GM21619 (cell line): ENCODE results near the gene PRSS48.
"Not testable (repeated sequence)": the region's sequence is repeated elsewhere in the genome, so short reads cannot be mapped to it uniquely, and the experiment has no call there.

ENCODE experiments used
- ATAC-seq: cut with Tn5 transposase; IDR thresholded peaks from one replicate; pipeline ENCODE4 v1.9.1; 2021; ENCODE audit not compliant: unreplicated experiment

Gene PRSS48

DNA sequence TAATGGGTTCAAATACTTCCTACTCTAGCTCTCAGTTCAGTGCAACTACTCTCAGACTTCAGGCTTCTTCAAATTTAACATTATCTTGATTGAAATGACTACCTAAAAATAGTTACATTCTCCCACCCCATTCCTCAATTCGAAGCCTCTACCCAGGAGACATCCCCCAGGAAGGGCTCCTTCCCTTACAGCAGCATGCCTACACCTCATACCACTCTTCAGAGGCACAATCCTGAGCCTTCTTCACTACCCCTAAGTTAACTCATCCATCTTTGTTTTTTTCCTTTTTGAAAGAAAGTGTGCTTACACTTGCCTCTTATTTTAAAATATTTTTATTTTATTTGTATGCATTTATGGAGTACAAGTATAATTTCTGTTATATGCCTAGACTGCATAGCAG is 17.2 kb upstream of the PRSS48 start:
- no peak for ATAC-seq

DNA sequence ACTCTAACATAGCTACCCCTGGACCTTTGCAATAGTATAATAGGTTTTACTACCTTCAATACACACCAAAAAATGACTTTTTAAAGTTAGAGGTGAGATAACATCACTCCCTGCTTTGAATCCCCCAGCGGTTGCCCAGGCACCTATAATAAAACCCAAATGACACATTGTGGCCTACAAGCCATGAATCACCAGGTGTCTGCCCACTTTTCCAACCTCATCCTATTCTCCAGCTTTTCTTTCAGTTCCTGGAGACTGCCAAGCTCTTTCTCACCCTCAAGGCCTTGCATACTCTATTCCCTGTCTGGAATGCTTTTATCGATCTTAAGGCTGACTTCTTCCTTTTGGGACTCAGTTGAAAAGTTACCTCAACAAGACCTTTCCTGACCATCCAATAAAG is 16.4 kb upstream of the PRSS48 start:
- no peak for ATAC-seq

DNA sequence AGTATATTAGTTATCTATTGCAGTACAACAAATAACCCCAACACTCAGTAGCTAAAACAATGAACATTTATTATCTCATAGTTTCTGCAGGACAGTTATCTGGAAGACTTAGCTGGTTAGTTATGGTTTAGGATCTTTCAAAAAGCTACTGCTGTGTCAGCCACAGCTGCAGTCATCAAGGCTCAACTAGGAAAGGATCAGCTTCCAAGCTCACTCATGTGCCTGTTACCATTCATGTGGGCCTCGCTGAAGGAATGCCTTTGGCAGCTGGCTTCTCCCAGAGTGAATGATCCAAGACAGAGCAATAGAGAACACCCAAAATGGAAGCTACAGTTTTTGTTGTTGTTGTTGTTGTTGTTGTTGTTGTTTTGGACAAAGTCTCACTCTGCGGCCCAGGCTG is 13.5 kb upstream of the PRSS48 start:
- ATAC-seq = no peak

DNA sequence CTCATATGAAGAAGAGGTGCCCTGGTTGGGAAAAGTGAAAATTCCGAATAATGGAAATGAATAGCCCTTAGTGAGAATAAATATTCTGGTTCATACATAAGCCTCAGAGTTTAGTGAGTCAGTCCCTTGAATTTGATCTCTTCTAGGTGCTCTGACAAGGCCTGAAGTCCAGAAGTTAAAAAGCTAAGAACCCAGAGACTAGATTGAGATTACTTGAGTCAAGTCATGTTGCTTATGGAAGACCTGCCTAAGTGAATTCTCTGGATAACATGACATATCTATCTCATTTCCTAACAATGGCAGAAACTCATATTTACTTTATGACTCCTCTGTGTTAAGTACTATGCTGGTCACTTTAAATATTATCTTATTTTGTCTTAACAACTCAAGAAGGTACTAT is 10.5 kb upstream of the PRSS48 start:
- no peak for ATAC-seq

DNA sequence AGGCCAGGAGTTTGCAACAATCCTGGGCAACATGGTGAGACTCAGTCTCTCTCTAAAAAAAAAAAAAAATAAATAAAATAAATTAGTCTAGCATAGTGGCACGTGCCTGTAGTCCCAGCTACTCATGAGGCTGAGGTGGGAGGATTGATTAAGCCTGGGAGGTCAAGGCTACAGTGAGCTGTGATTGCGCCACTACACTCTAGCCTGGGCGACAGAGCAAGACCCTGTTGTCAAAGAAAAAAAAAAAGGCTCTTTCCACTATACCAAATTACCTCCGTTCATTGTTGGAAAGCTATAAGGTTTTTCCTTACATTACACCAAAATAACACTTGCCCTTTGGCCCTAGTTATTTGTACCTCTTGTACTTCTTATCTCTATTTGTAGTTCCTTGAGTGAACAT is 9.9 kb upstream of the PRSS48 start:
- no peak for ATAC-seq

DNA sequence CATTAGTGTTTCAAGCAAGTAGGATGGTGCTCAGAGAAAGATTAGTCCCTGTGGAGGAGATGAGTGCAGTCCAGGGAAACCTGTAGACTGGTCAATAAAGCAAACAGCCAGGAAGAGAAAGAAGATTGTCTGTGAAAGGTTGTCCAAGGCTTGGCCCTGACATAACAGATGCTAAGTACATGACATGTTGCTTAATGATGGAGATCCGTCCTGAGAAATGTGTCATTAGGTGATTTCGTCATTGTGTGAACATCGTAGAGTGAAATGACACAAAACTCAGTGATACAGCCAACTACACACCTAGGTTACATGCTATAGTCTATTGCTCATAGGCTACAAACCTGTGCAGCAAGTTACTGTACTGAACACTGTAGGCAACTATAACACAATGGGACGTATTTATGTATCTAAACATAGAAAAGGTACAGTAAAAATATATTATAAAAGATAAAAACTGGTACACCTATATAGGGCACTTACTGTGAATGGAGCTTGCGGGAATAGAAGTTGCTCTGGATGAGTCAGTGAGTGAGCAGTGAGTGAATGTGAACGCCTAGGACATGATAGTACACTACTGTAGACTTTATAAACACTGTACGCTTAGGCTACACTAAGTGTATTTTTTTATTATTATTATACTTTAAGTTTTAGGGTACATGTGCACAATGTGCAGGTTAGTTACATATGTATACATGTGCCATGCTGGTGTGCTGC is 9.0 kb upstream of the PRSS48 start:
- ATAC-seq = no peak

DNA sequence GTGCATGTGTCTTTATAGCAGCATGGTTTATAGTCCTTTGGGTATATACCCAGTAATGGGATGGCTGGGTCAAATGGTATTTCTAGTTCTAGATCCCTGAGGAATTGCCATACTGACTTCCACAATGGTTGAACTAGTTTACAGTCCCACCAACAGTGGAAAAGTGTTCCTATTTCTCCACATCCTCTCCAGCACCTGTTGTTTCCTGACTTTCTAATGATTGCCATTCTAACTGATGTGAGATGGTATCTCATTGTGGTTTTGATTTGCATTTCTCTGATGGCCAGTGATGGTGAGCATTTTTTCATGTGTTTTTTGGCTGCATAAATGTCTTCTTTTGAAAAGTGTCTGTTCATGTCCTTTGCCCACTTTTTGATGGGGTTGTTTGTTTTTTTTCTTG is 8.1 kb upstream of the PRSS48 start:
- not testable (repeated sequence) for ATAC-seq

DNA sequence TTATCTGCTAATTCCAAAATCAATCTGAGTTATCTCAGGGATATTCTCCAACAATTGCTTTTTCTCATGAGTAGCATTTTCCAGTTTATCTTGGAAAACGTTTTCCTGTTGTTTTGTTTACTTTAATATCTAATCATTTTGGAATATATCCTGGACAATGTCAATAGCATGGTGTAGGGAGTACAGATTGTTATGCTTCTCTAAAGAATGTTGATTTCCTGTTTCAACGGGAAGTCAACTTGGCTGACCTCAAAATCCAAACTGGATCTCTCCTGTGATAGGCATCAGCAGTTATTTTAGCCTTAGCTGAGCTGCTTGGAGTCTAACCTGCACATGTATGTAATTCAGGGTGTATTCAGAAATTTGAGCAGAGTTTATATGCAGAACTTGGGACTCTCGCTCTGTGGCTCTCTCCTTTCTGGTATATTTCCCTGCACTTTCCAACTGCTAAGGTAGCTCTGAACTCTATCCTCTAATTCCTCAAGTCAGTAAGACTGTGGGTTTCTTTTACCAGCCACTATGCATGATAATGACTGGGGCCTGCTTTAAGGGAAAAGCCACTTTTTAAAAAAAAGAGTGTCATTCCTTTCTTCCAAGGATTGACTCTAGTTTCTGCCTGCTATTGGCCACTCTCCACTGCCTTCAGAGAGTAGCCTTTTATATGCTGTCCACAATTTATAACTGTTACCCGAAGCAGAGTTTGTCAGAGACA is 7.7 kb downstream of the PRSS48 start:
- no peak for ATAC-seq

DNA sequence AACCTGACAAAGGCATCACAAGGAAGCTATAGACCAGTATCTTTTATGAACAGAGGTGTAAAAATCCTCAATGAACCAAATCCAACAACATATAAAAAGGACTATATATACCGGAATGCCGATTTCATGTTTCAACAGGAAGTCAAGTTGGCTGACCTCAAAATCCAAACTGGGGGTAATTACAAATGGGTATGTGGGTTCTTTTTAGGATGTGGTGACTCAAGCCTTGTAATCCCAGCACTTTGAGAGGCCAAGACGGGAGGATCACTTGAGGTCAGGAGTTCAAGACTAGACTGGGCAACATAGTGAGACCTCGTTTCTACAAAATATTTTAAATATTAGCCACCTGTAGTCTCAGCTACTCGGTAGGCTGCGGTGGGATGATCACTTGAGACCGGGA is 10.4 kb downstream of the PRSS48 start:
- ATAC-seq = no peak

DNA sequence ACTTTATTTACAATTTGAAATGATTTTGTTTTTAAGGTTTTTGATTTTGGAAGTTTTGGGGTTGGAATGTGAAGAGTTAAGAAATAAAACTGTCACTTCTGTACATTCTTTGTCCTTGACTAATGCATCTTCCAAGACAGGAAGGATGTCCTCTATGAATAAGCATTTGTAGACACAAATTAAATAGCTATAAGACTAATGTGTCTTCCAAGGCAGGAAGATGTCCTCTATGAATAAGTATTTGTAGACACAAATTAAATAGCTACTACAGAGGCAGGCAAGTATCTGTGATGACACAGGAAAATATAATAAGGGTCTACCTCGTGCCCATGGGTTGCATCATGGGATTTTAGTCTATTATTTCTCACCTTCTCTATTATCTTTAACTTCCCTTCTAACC is 14.5 kb downstream of the PRSS48 start:
- no peak for ATAC-seq

DNA sequence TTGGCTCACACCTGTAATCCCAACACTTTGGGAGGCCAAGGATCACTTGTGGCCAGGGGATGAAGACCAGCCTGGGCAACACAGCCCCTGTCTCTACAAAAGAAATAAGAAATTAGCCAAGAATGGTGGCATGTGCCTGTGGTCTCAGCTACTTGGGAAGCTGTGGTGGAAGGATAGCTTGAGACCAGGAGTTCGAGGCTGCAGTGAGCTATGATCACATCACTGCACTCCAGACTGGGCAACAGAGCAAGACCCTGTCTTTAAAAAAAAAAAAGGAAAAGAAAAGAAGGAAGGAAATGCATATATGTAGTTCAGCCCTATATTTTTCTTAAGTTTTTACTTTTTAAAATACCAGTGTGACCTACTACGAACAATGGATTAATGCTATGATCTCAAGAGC is 15.1 kb downstream of the PRSS48 start:
- no peak for ATAC-seq

DNA sequence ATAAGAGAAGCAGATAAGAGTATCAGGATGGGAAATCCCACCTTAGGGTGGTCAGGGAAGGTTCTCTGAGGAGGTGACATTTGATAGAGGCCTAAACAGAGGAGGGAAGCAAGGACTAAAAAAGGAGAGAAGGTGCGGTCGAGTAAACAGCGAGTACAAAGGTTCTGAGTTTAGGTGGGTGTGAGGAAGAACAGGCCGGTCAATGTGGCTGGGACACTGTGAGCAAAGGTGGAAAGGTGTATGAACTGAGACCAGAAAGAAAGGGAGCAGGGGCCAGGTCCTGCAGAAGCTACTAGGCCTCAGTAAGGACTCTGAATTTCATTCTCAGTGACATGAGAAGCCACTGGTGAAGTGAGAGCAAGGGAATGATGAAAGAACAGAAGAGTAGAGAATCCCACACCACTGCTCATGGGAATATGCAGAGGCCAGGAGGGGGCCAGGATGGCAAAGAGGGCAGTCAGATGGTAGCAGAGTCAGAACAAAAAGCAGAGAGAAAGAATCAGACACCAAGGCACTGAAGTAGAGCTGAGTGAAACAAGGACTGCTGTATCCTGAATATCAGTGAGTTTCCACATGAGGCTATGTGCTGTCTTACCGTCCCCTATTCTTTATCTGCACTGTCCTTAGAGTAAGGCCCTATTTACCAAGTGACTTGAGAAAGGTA is 18.0 kb downstream of the PRSS48 start:
- no peak for ATAC-seq

DNA sequence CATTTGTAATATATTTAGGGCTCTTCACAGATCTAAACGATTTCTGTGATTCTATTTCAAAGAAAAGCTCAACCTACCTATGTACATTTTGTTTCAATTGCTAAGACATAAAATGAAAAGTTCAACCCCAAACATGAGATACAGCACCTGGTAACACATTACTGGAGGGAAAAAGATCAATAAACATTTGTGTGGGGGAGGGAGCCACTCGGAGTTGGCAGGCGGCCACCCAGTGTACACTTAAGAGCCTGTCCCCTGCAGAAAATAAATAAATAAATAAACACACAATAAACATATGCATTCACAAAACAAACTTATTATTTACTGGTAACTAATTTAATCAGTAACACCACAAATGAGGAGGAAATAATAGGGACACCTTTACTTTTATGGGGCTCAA is 19.3 kb downstream of the PRSS48 start:
- no peak for ATAC-seq

DNA sequence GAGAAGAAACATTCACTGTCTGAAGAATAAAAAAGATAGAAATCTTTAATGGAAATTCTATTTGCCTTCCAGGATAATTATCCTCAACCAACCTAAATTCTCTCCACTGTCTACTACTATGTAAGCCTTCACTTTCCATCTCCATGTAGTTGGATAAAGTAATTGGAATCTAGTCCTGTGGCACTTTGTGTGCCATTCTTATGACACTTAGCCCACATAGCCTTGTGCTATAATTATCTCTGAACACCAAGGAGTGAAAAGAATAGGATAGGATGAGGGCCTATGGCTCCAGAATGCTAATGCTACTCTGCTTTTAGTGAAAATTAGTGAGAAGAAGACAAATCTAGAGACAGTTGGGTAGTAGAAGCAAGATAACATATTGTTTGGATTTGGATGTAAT is 20.2 kb downstream of the PRSS48 start:
- no peak for ATAC-seq

DNA sequence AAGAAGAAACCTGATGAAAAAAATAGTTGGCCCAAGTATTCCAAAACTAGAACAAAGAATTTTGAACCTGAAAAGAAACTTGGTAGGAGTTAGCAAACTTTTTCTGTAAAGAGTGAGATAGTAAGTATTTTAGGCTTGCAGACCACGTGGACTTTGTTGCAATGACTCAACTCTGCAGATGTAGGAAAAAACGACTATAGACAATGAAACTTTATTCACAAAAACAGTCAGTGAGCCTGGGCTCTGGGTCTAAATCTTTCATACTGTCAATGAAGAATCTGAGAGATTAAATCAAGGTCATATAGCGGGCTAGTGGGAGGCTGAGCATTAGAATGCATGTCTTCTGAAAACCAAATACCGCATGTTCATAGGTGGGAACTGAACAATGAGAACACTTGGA is 25.5 kb downstream of the PRSS48 start:
- ATAC-seq = no peak

DNA sequence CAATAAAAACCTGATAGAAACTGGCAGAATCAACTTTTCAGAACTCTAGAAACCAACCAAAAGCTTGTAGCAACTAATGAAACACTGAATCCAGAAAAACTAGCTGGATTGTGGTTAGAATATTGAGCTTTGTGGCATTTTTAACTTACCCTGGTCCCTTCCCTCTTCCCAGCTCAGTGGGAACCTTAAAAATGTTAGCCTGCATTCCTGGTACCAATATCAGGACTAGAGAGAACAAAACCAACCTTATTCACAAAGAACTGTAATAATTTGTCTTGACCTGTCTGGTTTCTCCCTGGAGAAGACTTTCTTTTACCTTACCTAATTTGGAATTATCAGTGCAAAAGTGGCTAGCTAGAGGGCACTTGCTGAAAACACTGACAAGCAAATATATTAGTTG is 27.3 kb downstream of the PRSS48 start:
- ATAC-seq = no peak

DNA sequence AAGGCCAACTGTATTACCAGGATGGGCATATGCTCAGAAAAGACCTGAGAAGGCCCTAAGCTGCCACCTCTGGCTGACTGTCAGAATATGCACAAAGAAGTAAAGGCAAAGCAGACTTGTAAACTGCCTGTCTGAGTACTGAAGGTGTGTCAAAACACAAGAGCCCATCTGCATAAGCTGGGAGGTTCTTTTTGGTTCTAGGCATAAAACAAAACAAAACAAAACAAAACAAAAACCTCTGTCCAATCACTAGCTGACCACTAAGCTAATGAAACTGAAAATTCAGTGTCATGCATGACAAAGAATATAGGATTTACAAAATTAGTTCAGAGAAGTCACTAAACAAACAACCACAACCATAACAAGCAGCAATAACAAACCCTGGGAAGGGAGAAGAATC is 27.8 kb downstream of the PRSS48 start:
- peak; percentile 93 for ATAC-seq

DNA sequence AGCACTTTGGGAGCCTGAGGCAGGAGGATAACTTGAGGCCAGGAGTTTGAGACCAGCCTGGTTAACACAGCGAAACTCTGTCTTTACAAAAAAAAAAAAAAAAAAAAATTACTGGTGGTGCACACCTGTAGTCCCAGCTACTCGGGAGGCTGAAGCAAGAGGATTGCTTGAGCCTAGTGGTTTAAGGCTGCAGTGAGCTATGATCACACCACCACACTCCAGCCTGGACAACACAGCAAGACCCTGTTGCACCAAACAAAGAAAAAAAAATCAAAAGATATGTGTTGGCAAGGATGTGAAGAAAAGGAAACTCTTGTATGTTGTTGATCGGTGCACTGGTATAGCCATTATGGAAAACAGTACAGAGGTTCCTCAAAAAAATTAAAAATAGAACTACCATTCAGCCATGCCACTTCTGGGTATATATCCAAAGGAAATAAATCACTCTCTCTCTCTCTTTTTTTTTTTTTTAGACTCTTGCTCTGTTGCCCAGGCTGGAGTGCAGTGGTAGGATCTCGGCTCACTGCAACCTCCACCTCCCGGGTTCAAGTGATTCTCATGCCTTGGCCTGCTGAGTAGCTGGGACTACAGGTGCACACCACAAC is 33.3 kb downstream of the PRSS48 start:
- no peak for ATAC-seq

DNA sequence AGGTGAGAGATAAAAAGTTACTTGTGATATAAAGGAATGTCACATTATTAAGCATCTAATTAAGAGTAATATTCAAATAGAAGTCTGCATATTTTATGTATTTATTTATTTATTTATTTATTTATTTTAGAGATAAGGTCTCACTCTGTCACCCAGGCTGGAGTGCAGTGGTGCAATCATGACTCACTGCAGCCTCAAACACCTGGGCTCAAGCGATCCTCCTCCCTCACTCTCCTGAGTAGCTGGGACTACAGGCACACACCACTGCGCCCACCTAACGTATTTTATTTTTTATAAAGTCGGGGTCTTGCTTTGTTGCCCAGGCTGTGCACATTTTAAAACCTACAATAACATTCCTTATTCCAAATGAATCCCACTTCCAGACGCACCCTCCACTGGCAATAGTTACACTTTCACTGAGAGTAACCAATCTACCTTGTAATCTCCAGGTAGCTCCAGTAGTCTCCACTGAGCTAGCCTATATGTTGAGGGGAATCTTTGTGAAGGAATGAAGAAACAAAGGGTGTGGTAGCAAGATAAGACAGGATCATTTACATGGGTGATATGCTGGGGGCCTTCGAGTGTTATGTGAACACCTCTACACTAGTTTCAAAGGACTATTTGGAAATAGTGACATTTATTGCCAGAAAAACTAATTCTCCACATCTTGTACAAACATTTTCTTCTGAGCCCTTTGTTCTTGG is 36.5 kb downstream of the PRSS48 start:
- no peak for ATAC-seq

DNA sequence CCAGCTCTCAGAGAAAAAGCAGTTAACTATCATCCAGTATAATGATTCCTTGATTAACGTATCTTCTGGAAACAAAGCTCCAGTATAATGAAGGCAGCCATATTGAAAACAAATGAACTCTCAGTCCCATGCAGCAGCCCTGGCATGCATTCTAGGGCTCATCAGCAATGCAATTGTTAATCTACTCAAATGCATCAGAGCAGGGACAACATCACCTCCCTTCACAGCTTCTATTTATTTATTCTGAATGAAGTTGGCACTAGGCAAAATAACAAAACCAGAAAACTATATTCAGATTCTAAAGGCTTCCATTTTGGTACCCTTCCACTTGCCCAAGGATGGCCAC is 37.0 kb downstream of the PRSS48 start:
- no peak for ATAC-seq

DNA sequence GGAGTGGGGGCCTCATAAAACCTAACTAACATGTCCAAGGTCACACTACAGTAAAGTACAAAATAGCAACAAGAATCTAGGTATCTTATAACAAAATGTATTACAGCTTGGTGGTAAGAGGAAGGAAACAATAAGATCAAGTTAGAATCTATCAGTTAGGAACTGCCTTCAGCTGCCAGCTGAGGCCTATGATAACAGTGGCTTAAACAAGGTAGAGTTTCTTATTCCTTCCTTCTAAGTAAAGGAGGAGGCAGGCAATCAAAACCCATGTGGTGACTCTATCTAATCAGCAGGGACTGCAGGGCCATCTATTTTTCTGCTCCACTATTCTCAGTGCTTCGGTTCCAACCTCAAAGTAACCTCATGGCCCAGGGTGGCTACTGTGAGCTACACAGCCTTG is 37.5 kb downstream of the PRSS48 start:
- ATAC-seq = no peak
